Central memory CD4-positive, alpha-beta T cell (primary cell): ENCODE measurements around the gene DCP1A.
"Not testable (repeated sequence)": the region's sequence is repeated elsewhere in the genome, so short reads cannot be mapped to it uniquely, and the experiment has no call there.

Experiments used
- DNase-seq: peaks from one replicate; pipeline ENCODE4 v3.0.0; 2022

The DCP1A gene

GRCh38 chr3:53261712-53262111, 85.6 kb downstream of the DCP1A start:
- no peak for DNase-seq

- no peak for DNase-seq
Measured at GRCh38 chr3:53260286-53260785, 87.0 kb downstream of the DCP1A start.

- DNase-seq: no peak
Measured at GRCh38 chr3:53259427-53260259, 87.7 kb downstream of the DCP1A start.

GRCh38 chr3:53258600-53259426, 88.5 kb downstream of the DCP1A start:
- no peak for DNase-seq

- no peak for DNase-seq
Measured at GRCh38 chr3:53257465-53257864, 89.9 kb downstream of the DCP1A start.

- no peak for DNase-seq
Measured at GRCh38 chr3:53256704-53257055, 90.7 kb downstream of the DCP1A start.

GRCh38 chr3:53255775-53256703, 91.3 kb downstream of the DCP1A start, which contains the start of gene TKT:
TKT (minus strand) TSS chr3:53256022; CDS start chr3:53255942, 80 bp downstream.
- peak; percentile 69 for DNase-seq

GRCh38 chr3:53255423-53255774, 91.9 kb downstream of the DCP1A start:
- DNase-seq: peak; percentile 34

GRCh38 chr3:53254509-53255422, 92.6 kb downstream of the DCP1A start:
- peak; percentile 25 for DNase-seq

GRCh38 chr3:53253707-53254508, 93.4 kb downstream of the DCP1A start:
- DNase-seq: no peak

GRCh38 chr3:53252947-53253322, 94.4 kb downstream of the DCP1A start:
- not testable (repeated sequence) for DNase-seq

GRCh38 chr3:53252096-53252946, 95.0 kb downstream of the DCP1A start:
- no peak for DNase-seq

GRCh38 chr3:53250881-53251605, 96.3 kb downstream of the DCP1A start:
- no peak for DNase-seq

- DNase-seq: no peak
Measured at GRCh38 chr3:53250453-53250852, 96.9 kb downstream of the DCP1A start.

GRCh38 chr3:53248161-53248560, 99.2 kb downstream of the DCP1A start:
- no peak for DNase-seq

GRCh38 chr3:53247619-53248018, 99.7 kb downstream of the DCP1A start:
- no peak for DNase-seq

- DNase-seq: no peak
Measured at GRCh38 chr3:53244271-53244670, 103.1 kb downstream of the DCP1A start.

- DNase-seq: no peak
Measured at GRCh38 chr3:53243785-53244184, 103.6 kb downstream of the DCP1A start.

- no peak for DNase-seq
Measured at GRCh38 chr3:53243165-53243564, 104.2 kb downstream of the DCP1A start.
